H1 (cell line): Measurements from ENCODE around the gene ALDH4A1. TPM values are rescaled to one million over a fixed set of nuclear protein-coding genes. Genes with fewer than 3 reads are reported as not detected.

ENCODE experiments used
- CTCF ChIA-PET: fragments of 300-600 bp; sonication (Branson Sonifier 250); formaldehyde crosslinking; loops from one replicate; lab custom pipeline; 2021; ENCODE audit not compliant: partially characterized antibody; lab: Charles Lee
- POLR2A ChIA-PET: fragments of 300-600 bp; sonication (Branson Sonifier 250); formaldehyde crosslinking; loops from one replicate; lab custom pipeline; 2021; ENCODE audit warnings: inconsistent platforms; ENCODE audit not compliant: partially characterized antibody; lab: Charles Lee
- DNase-seq, 2 experiments: peaks; one replicate each; pipeline versions ENCODE4 v3.0.0 to v3.0.0-alpha.2; 2010 to 2022; ENCODE audit warnings: low spot score in 2 of 2, low read depth in 1 of 2, mixed read lengths in 1 of 2
- FAIRE-seq: peaks from 2 replicates; lab custom pipeline; 2011; peaks lifted over from hg19 to GRCh38; lab: Jason Lieb, UNC
- H2AFZ ChIP-seq: 2 replicates; pipeline ENCODE4 v1.8.1; 2012; ENCODE audit warnings: low read length, inconsistent platforms
- H2AK5ac ChIP-seq: 2 replicates; pipeline ENCODE4 v1.6.1; 2013; ENCODE audit warnings: low read depth, low read length
- H2BK120ac ChIP-seq: replicated peaks from 2 replicates; pipeline ENCODE3; 2013; ENCODE audit warnings: low read depth, low read length, inconsistent platforms
- H2BK12ac ChIP-seq: 2 replicates; pipeline ENCODE4 v1.6.1; 2013; ENCODE audit warnings: low read depth, low read length
- H2BK15ac ChIP-seq: 2 replicates; pipeline ENCODE4 v1.6.1; 2013; ENCODE audit warnings: low read length
- H2BK20ac ChIP-seq: 2 replicates; pipeline ENCODE4 v1.6.1; 2013; ENCODE audit warnings: low read length
- H2BK5ac ChIP-seq: 2 replicates; pipeline ENCODE4 v1.6.1; 2013; ENCODE audit warnings: low read depth, low read length
- H3K14ac ChIP-seq: 2 replicates; pipeline ENCODE4 v1.6.1; 2013; ENCODE audit warnings: inconsistent platforms; ENCODE audit not compliant: insufficient read length
- H3K18ac ChIP-seq: 2 replicates; pipeline ENCODE4 v1.6.1; 2013; ENCODE audit warnings: low read length; ENCODE audit errors: extremely low read depth
- H3K23ac ChIP-seq: 2 replicates; pipeline ENCODE4 v1.6.1; 2013; ENCODE audit warnings: inconsistent platforms; ENCODE audit not compliant: insufficient read length
- H3K23me2 ChIP-seq: 2 replicates; pipeline ENCODE4 v1.6.1; 2013; ENCODE audit warnings: low read depth, low read length
- H3K27ac ChIP-seq: 2 replicates; pipeline ENCODE4 v1.6.1; 2011; ENCODE audit warnings: low read depth, low read length, inconsistent platforms
- H3K27me3 ChIP-seq, 4 experiments: replicated peaks in 1 of 4; 1 replicate in 1 of 4; 2 replicates in 3 of 4; pipeline versions ENCODE4 v1.6.1 to v1.8.1; 2011 to 2013; ENCODE audit warnings: low read length in 3 of 4, mild to moderate bottlenecking in 3 of 4, inconsistent platforms in 2 of 4, mixed read lengths in 2 of 4, moderate library complexity in 1 of 4; ENCODE audit not compliant: control insufficient read depth in 3 of 4, insufficient read depth in 3 of 4; ENCODE audit errors: extremely low read depth in 1 of 4
- H3K36me3 ChIP-seq, 4 experiments: 2 replicates each; pipeline versions ENCODE4 v1.6.1 to v1.8.1; 2011 to 2013; ENCODE audit warnings: mild to moderate bottlenecking in 4 of 4, low read length in 3 of 4, moderate library complexity in 2 of 4, control low read depth in 1 of 4, inconsistent platforms in 1 of 4; ENCODE audit not compliant: insufficient read depth in 4 of 4, control insufficient read depth in 2 of 4
- H3K4ac ChIP-seq: replicated peaks from 2 replicates; pipeline ENCODE3; 2013; ENCODE audit warnings: low read length, low read depth, mixed read lengths, inconsistent platforms; ENCODE audit not compliant: insufficient read length
- H3K4me1 ChIP-seq, 4 experiments: replicated peaks in 1 of 4; 1 replicate in 1 of 4; 2 replicates in 3 of 4; pipeline versions ENCODE4 v1.6.1 to v1.8.1; 2011 to 2013; ENCODE audit warnings: low read length in 3 of 4, inconsistent platforms in 2 of 4, mixed read lengths in 1 of 4; ENCODE audit not compliant: insufficient read depth in 4 of 4, control insufficient read depth in 3 of 4
- H3K4me2 ChIP-seq, 2 experiments: 2 replicates each; pipeline versions ENCODE4 v1.6.1 to v1.8.1; 2011 to 2013; ENCODE audit warnings: low read depth in 2 of 2, low read length in 2 of 2, control low read depth in 1 of 2, inconsistent platforms in 1 of 2, mild to moderate bottlenecking in 1 of 2; ENCODE audit not compliant: insufficient read depth in 1 of 2
- H3K4me3 ChIP-seq, 4 experiments: fragments of 200-600, 300-600 bp in 1 of 4; sonication (generic), shearing (Covaris generic), sonication (Bioruptor Twin) in 1 of 4; 2 replicates each; pipeline versions ENCODE4 v1.5.1 to v1.8.1; 2011 to 2016; ENCODE audit warnings: low read length in 4 of 4, low read depth in 3 of 4, control low read depth in 2 of 4, inconsistent platforms in 2 of 4, mild to moderate bottlenecking in 2 of 4, mixed read lengths in 1 of 4, moderate library complexity in 1 of 4; ENCODE audit not compliant: insufficient read depth in 2 of 4; ENCODE audit errors: extremely low read depth in 1 of 4
- H3K56ac ChIP-seq: replicated peaks from 2 replicates; pipeline ENCODE3; 2013; ENCODE audit warnings: low read depth, mild to moderate bottlenecking, mixed read lengths, low read length, inconsistent platforms; ENCODE audit not compliant: insufficient read length
- H3K79me1 ChIP-seq: 2 replicates; pipeline ENCODE4 v1.6.1; 2013; ENCODE audit warnings: low read depth, low read length, control low read depth
- H3K79me2 ChIP-seq, 2 experiments: 2 replicates each; pipeline versions ENCODE4 v1.6.1 to v1.8.1; 2012 to 2013; ENCODE audit warnings: low read length in 2 of 2, mild to moderate bottlenecking in 2 of 2, inconsistent platforms in 1 of 2; ENCODE audit not compliant: insufficient read depth in 2 of 2, control insufficient read depth in 1 of 2
- H3K9ac ChIP-seq, 4 experiments: replicated peaks in 1 of 4; 1 replicate in 1 of 4; 2 replicates in 3 of 4; pipeline versions ENCODE4 v1.6.1 to v1.8.1; 2011 to 2013; ENCODE audit warnings: low read depth in 3 of 4, low read length in 3 of 4, control low read depth in 2 of 4, mild to moderate bottlenecking in 2 of 4, moderate library complexity in 2 of 4, inconsistent platforms in 1 of 4; ENCODE audit errors: extremely low read depth in 1 of 4
- H3K9me3 ChIP-seq, 2 experiments: 2 replicates each; pipeline versions ENCODE4 v1.6.1 to v1.8.1; 2012 to 2013; ENCODE audit warnings: mild to moderate bottlenecking in 2 of 2, moderate library complexity in 2 of 2, control low read depth in 1 of 2, inconsistent platforms in 1 of 2, low read depth in 1 of 2, low read length in 1 of 2, mixed read lengths in 1 of 2; ENCODE audit not compliant: insufficient read depth in 2 of 2
- H4K20me1 ChIP-seq, 2 experiments: replicated peaks in 1 of 2; 2 replicates each; pipeline versions ENCODE3 to v1.8.1; 2011 to 2013; ENCODE audit warnings: inconsistent platforms in 2 of 2, low read length in 2 of 2, mild to moderate bottlenecking in 1 of 2; ENCODE audit not compliant: insufficient read depth in 2 of 2, control insufficient read depth in 1 of 2
- H4K5ac ChIP-seq: 2 replicates; pipeline ENCODE4 v1.6.1; 2013; ENCODE audit warnings: low read length, low read depth, mixed read lengths, inconsistent platforms; ENCODE audit not compliant: insufficient read length
- H4K8ac ChIP-seq: 2 replicates; pipeline ENCODE4 v1.8.0; 2013; ENCODE audit warnings: mild to moderate bottlenecking, moderate library complexity, low read length, inconsistent platforms; ENCODE audit not compliant: insufficient read depth; ENCODE audit errors: extremely low read depth
- H4K91ac ChIP-seq: replicated peaks from 2 replicates; pipeline ENCODE3; 2013; ENCODE audit warnings: low read length, mixed read lengths, inconsistent platforms; ENCODE audit not compliant: insufficient read length
- BRCA1 ChIP-seq: IDR thresholded peaks from 2 replicates; pipeline ENCODE4 v1.6.1; 2012; ENCODE audit warnings: low read depth, low read length, improper control_type of control experiment
- GABPA ChIP-seq: IDR thresholded peaks from 2 replicates; pipeline ENCODE4 v1.6.1; 2011; ENCODE audit warnings: mild to moderate bottlenecking, low read length, moderate library complexity, borderline replicate concordance; ENCODE audit not compliant: insufficient read depth
- GTF2F1 ChIP-seq: IDR thresholded peaks from 2 replicates; pipeline ENCODE4 v1.6.1; 2012; ENCODE audit warnings: low read depth, low read length, improper control_type of control experiment, borderline replicate concordance
- HDAC2 ChIP-seq, 2 experiments: fragments of 300-600 bp in 1 of 2; sonication (generic) in 1 of 2; IDR thresholded peaks; 2 replicates each; pipeline ENCODE4 v1.6.1; 2011 to 2012; ENCODE audit warnings: low read depth in 2 of 2, low read length in 2 of 2, mild to moderate bottlenecking in 2 of 2, moderate library complexity in 2 of 2, borderline replicate concordance in 1 of 2, inconsistent platforms in 1 of 2
- HDAC6 ChIP-seq: IDR thresholded peaks from one replicate; pipeline ENCODE4 v1.7.1; 2012; ENCODE audit warnings: low read depth, mild to moderate bottlenecking, inconsistent platforms, low read length, moderate library complexity
- JUND ChIP-seq: IDR thresholded peaks from 2 replicates; pipeline ENCODE4 v1.6.1; 2011; ENCODE audit warnings: mild to moderate bottlenecking, improper control_type of control experiment, low read length
- KDM5A ChIP-seq: fragments of 200-600 bp; IDR thresholded peaks from 2 replicates; pipeline ENCODE4 v1.7.1; 2012; ENCODE audit warnings: mild to moderate bottlenecking, low read length, inconsistent platforms, mixed read lengths
- RFX5 ChIP-seq: IDR thresholded peaks from 2 replicates; pipeline ENCODE4 v1.6.1; 2011; ENCODE audit warnings: low read depth, low read length, improper control_type of control experiment, borderline replicate concordance
- WGBS, 2 experiments: shearing (Covaris generic) in 1 of 2; methylation state at CpG; one replicate each; pipeline versions ENCODE4 v1.1.6 to v1.1.7; 2013 to 2015; ENCODE audit warnings: low lambda C conversion rate in 2 of 2, mixed read lengths in 2 of 2, inconsistent platforms in 1 of 2, low coverage in 1 of 2, missing lambda C conversion rate in 1 of 2; ENCODE audit not compliant: insufficient replicate concordance in 2 of 2, insufficient coverage in 1 of 2, insufficient read length in 1 of 2; ENCODE audit errors: extremely low coverage in 1 of 2, missing lambda C conversion rate in 1 of 2; 5-methylcytosine and 5-hydroxymethylcytosine counted together
- polyA plus RNA-seq, 7 experiments: library from polyadenylated mRNA; depleted of rRNA in 3 of 7; stranded (reverse) in 5 of 7; unstranded in 2 of 7; fragments of >200 nt in 5 of 7; fragments of 200-250 nt in 2 of 7; gene quantifications; 1 replicate in 5 of 7; 2 replicates in 1 of 7; 4 replicates in 1 of 7; pipeline versions ENCODE4 v1.2.1 to v1.2.3, GENCODE V29; 2011 to 2013; ENCODE audit warnings: missing spikeins in 2 of 7, mixed read lengths in 2 of 7
- total RNA-seq: library from RNA; stranded (reverse); fragmentation: NEBNext Ultra II Directional; extraction: Animal tissue kit (Norgen Biotek cat#: 25700); gene quantifications from 2 replicates; pipeline ENCODE4 v1.2.1, GENCODE V29; 2021

ALDH4A1 gene
- total and polyA plus RNA-seq, 2 of the 8 experiments (the other 6 are each of a cell fraction or from before 2014, with no cell fraction given), result 30.3 to 35.9 TPM

DNA sequence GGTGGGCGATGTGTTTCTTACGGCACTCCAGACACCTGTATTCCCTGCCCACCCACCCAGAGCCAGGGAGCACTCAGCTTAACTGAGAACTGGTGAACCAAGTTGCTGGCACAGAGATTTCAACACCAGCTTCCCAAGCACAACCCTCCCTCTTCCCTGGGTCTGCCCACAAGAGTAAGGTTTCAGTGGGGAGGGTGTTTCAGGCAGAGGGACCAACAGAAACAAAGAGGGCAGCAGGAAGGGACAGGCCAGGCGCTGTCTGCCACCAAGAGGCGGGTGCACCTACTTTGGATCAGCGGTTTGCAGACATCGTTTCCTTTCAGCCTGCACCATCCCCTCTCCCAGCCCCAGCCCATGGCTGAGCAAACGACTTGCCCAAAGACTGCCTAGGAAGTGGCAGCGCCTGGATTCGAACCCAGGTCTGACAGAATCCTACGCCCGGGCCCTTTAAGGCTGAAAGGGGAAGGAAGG lies 21.9 kb upstream of the ALDH4A1 start:
- Histone ChIP-seq H3K4ac (no peak overlapping the region), H3K56ac (no peak overlapping the region), H4K5ac (no peak overlapping the region), H2BK20ac (no peak overlapping the region), H3K27me3 (no peaks in the 10 kb centered on the region), H4K8ac (no peak overlapping the region; the same call in 1 of the 2 replicates), H3K79me1 (0 out of 2 replicates have a peak, but pooled peaks cover 3% of the 10 kb centered on the region), H3K27ac (no peak overlapping the region), H4K20me1 (no peaks in the 10 kb centered on the region), H3K4me2 (no peak overlapping the region), H2BK120ac (no peak overlapping the region), H3K14ac (no peak overlapping the region), H2BK15ac (no peak overlapping the region), H4K91ac (no peak overlapping the region), H3K23me2 (peaks cover 7% of the 10 kb centered on the region; the same call in 1 of the 2 replicates), H2AFZ (no peak overlapping the region), H2AK5ac (no peak overlapping the region), H3K9me3 (no peaks in the 10 kb centered on the region), H3K36me3 (no peaks in the 10 kb centered on the region), H3K9ac (no peak overlapping the region), H3K79me2 (no peaks in the 10 kb centered on the region), H3K18ac (peak overlapping the region; percentile 32), H3K4me1 (peaks cover 0 to 20% (median 10%) of the 10 kb centered on the region in 4 experiments; a peak in 6 of 7 replicates), H2BK12ac (no peak overlapping the region), H2BK5ac (no peak overlapping the region), H3K4me3 (no peak overlapping the region), H3K23ac (no peak overlapping the region)
- CTCF ChIA-PET, result interaction anchor here (0.7 to 10.0 kb wide), 9 partner anchors 11 to 128 kb away, joined by 3 to 109 read pairs (median 4); no protein-coding TSS in a partner anchor
- POLR2A ChIA-PET, result interaction anchor here (0.7 to 1.4 kb wide), 3 partner anchors 9 to 27 kb away, joined by 3 to 4 read pairs (median 3); no protein-coding TSS in a partner anchor
- 92% methylated on average over 9 of the region's 11 CpGs; no CpG with 5 or more reads in 1 of the 2 experiments for WGBS, 2 experiments
- TF ChIP-seq RFX5 (no peak), KDM5A (no peak), HDAC6 (no peak), GTF2F1 (no peak), BRCA1 (no peak), GABPA (no peak), JUND (no peak), HDAC2 (IDR thresholded peaks at IDR 0.05; ENCODE audit: borderline replicate concordance in 1 of 2, low read depth in 2 of 2, low read length in 2 of 2) (no peak)
- no peak for DNase-seq
- FAIRE-seq, result no peak
